HEK293T (cell line): ENCODE results near the gene GABBR2.

ENCODE experiments used
- ELF4 ChIP-seq: fragments of 450-650 bp; IDR thresholded peaks from 2 replicates; pipeline ENCODE4 v1.6.1; 2017; ENCODE audit warnings: antibody characterized with exemption
- FOXM1 ChIP-seq: fragments of 450-650 bp; IDR thresholded peaks from 2 replicates; pipeline ENCODE4 v1.6.1; 2017; ENCODE audit warnings: mild to moderate bottlenecking, borderline replicate concordance
- SP1 ChIP-seq: fragments of 450-650 bp; IDR thresholded peaks from 2 replicates; pipeline ENCODE4 v1.6.1; 2017
- TARDBP ChIP-seq: fragments of 450-650 bp; IDR thresholded peaks from 2 replicates; pipeline ENCODE4 v1.6.1; 2016

DNA sequence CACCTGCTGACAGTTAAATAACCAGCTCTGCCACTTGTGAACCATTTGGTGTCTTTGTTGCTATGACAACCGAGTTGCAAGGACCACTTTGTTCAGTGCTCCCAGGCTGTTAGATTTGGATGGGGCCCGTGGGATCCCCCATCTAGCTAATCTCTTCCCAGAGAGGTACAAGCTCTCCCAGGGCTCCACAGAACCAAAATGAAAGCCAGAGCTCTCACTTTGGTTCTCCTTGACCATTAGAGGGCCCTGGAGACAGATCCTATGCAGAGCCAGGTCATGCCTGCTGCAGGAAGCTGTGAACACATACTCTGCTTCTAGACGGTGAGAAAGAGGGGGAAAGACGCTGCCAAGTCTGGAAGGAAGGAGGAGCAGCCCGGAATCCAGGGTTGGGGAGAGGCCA is 224.6 kb downstream of the GABBR2 start:
- TF ChIP-seq TARDBP (no peak), SP1 (no peak), ELF4 (no peak), FOXM1 (no peak)
